GM12878 (cell line): ENCODE measurements around the gene TMTC1. TPM values are rescaled to one million over a fixed set of nuclear protein-coding genes. Genes with fewer than 3 reads are reported as not detected.

Experiments
- ATAC-seq: fragments of 200-7000 bp; cut with Tn5 transposase; 3 replicates; pipeline ENCODE4 v1.9.1; 2020; ENCODE audit warnings: mild to moderate bottlenecking, moderate library complexity
- BruUV-seq: library from RNA; stranded (reverse); fragments of 400-500 nt; replicated peaks from 2 replicates; lab custom pipeline; 2021; lab: Mats Ljungman, UMichigan
- CTCF ChIA-PET: fragments of 300-600 bp; sonication (Branson Sonifier 250); formaldehyde crosslinking; extraction: SDS; loops from one replicate; lab custom pipeline; 2021; ENCODE audit warnings: inconsistent platforms; lab: Yijun Ruan, JAX
- POLR2A ChIA-PET: fragments of 350-600 bp; formaldehyde crosslinking; extraction: SDS; loops from one replicate; lab custom pipeline; 2021; ENCODE audit warnings: inconsistent platforms; lab: Charles Lee
- RAD21 ChIA-PET: fragments of 300-600 bp; sonication (Branson Sonifier 250); formaldehyde crosslinking; loops from one replicate; lab custom pipeline; 2023; ENCODE audit warnings: antibody characterized with exemption; ENCODE audit not compliant: unreplicated experiment; lab: Charles Lee
- SMC1A ChIA-PET: fragments of 300-600 bp; sonication (Branson Sonifier 250); formaldehyde crosslinking; loops from one replicate; lab custom pipeline; 2023; ENCODE audit not compliant: unreplicated experiment, uncharacterized antibody; lab: Charles Lee
- DNase-seq: peaks from one replicate; pipeline ENCODE4 v3.0.0-alpha.2; 2011; ENCODE audit warnings: low read depth, low spot score
- FAIRE-seq: peaks from 3 replicates; lab custom pipeline; 2011; peaks lifted over from hg19 to GRCh38; lab: Jason Lieb, UNC
- H2AFZ ChIP-seq: 2 replicates; pipeline ENCODE4 v1.6.0; 2011; ENCODE audit warnings: low read depth, low read length, control low read depth; ENCODE audit not compliant: control insufficient read depth
- H3K27ac ChIP-seq: 2 replicates; pipeline ENCODE4 v1.5.1; 2011; ENCODE audit warnings: control low read depth; ENCODE audit not compliant: control insufficient read depth, insufficient read depth
- H3K27me3 ChIP-seq, 2 experiments: replicated peaks in 1 of 2; 2 replicates each; pipeline versions ENCODE4 v1.6.0 to v1.6.1; 2011; ENCODE audit warnings: low read length in 1 of 2; ENCODE audit not compliant: control insufficient read depth in 2 of 2, insufficient read depth in 2 of 2
- H3K36me3 ChIP-seq, 2 experiments: 2 replicates each; pipeline ENCODE4 v1.5.1; 2011; ENCODE audit warnings: low read length in 1 of 2; ENCODE audit not compliant: control insufficient read depth in 2 of 2, insufficient read depth in 2 of 2
- H3K4me1 ChIP-seq: 2 replicates; pipeline ENCODE4 v1.6.1; 2011; ENCODE audit warnings: mild to moderate bottlenecking, low read length, moderate library complexity, mixed read lengths; ENCODE audit not compliant: control insufficient read depth, insufficient read depth
- H3K4me2 ChIP-seq: 2 replicates; pipeline ENCODE4 v1.6.0; 2011; ENCODE audit warnings: control low read depth; ENCODE audit not compliant: control insufficient read depth, insufficient read depth
- H3K4me3 ChIP-seq: fragments of 200-600 bp; sonication (generic); 2 replicates; pipeline ENCODE4 v1.5.1; 2016
- H3K79me2 ChIP-seq: 2 replicates; pipeline ENCODE4 v1.6.0; 2011; ENCODE audit warnings: low read length; ENCODE audit not compliant: control insufficient read depth, insufficient read depth
- H3K9ac ChIP-seq: 2 replicates; pipeline ENCODE4 v1.8.0; 2011; ENCODE audit warnings: low read length, control low read depth, mixed read lengths; ENCODE audit not compliant: control insufficient read depth, insufficient read depth
- H3K9me3 ChIP-seq: replicated peaks from 3 replicates; pipeline ENCODE4 v1.5.1; 2011; ENCODE audit warnings: mild to moderate bottlenecking, low read length; ENCODE audit not compliant: control insufficient read depth, insufficient read depth
- H4K20me1 ChIP-seq: 2 replicates; pipeline ENCODE4 v1.6.0; 2011; ENCODE audit not compliant: control insufficient read depth, insufficient read depth
- CBFB ChIP-seq: IDR thresholded peaks from 2 replicates; pipeline ENCODE4 v1.6.1; 2016; ENCODE audit warnings: antibody characterized with exemption, low read depth
- EED ChIP-seq: sonication (generic); IDR thresholded peaks from 2 replicates; pipeline ENCODE4 v1.6.1; 2016; ENCODE audit warnings: antibody characterized with exemption, low read depth
- GATAD2B ChIP-seq: fragments of 450-650 bp; conservative IDR thresholded peaks from 2 replicates; pipeline ENCODE4 v1.6.1; 2017; ENCODE audit warnings: low read depth, mild to moderate bottlenecking, moderate library complexity
- HDGF ChIP-seq: fragments of 450-650 bp; IDR thresholded peaks from 2 replicates; pipeline ENCODE4 v1.6.1; 2016; ENCODE audit warnings: antibody characterized with exemption
- JUNB ChIP-seq: IDR thresholded peaks from 2 replicates; pipeline ENCODE4 v1.6.1; 2016; ENCODE audit warnings: antibody characterized with exemption, mild to moderate bottlenecking
- NFIC ChIP-seq: IDR thresholded peaks from 2 replicates; pipeline ENCODE4 v1.6.1; 2012; ENCODE audit warnings: low read depth, mild to moderate bottlenecking, inconsistent platforms, low read length, moderate library complexity
- POLR2AphosphoS5 ChIP-seq: IDR thresholded peaks from 2 replicates; pipeline ENCODE4 v1.6.1; 2011; ENCODE audit warnings: mild to moderate bottlenecking, low read length, inconsistent platforms
- RBBP5 ChIP-seq: fragments of 200-600 bp; sonication (generic); conservative IDR thresholded peaks from 2 replicates; pipeline ENCODE4 v1.6.1; 2016
- REST ChIP-seq: IDR thresholded peaks from 2 replicates; pipeline ENCODE4 v1.6.1; 2012; ENCODE audit warnings: mild to moderate bottlenecking, low read depth, low read length
- RUNX3 ChIP-seq: IDR thresholded peaks from 2 replicates; pipeline ENCODE4 v1.6.1; 2012; ENCODE audit warnings: low read length, inconsistent platforms
- SIX5 ChIP-seq: IDR thresholded peaks from 2 replicates; pipeline ENCODE4 v1.6.1; 2011; ENCODE audit warnings: mild to moderate bottlenecking, low read depth, low read length, moderate library complexity; ENCODE audit not compliant: severe bottlenecking
- SUZ12 ChIP-seq: fragments of 200-600 bp; sonication (generic); IDR thresholded peaks from one replicate; pipeline ENCODE4 v1.6.1; 2018; ENCODE audit warnings: antibody characterized with exemption, mild to moderate bottlenecking; ENCODE audit not compliant: unreplicated experiment
- USF1 ChIP-seq: IDR thresholded peaks from 2 replicates; pipeline ENCODE4 v1.6.1; 2011; ENCODE audit warnings: borderline replicate concordance, low read depth, mild to moderate bottlenecking, moderate library complexity, mixed read lengths, low read length; ENCODE audit not compliant: insufficient read depth; ENCODE audit errors: extremely low read length
- ZNF592 ChIP-seq: fragments of 450-650 bp; IDR thresholded peaks from 2 replicates; pipeline ENCODE4 v1.6.1; 2017; ENCODE audit warnings: mild to moderate bottlenecking, moderate library complexity
- WGBS: methylation state at CpG from one replicate; pipeline ENCODE4 v1.1.6; 2016; ENCODE audit warnings: low lambda C conversion rate; ENCODE audit not compliant: insufficient replicate concordance, insufficient coverage; ENCODE audit errors: missing lambda C conversion rate; 5-methylcytosine and 5-hydroxymethylcytosine counted together
- in situ Hi-C: fragments of 300-500 bp; cut with MboI; formaldehyde crosslinking; loops from 9 replicates; pipeline ENCODE4 v1.14.3; 2018; ENCODE audit warnings: mixed read lengths
- intact Hi-C: fragments of 100-400 bp; cut with micrococcal nuclease; formaldehyde crosslinking; loops from one replicate; pipeline ENCODE4 v1.14.2; 2022; ENCODE audit not compliant: unreplicated experiment
- polyA plus RNA-seq, 11 experiments: library from polyadenylated mRNA; depleted of rRNA in 4 of 11; unstranded in 6 of 11; stranded (reverse) in 5 of 11; fragments of >200 nt; fragmentation: Nextera tagmentation in 4 of 11; fragmentation: Illumina TruSeq in 1 of 11; extraction: Ambion mirVana in 4 of 11; extraction: Trizol in 1 of 11; gene quantifications; 1 replicate in 1 of 11; 2 replicates in 10 of 11; pipeline versions ENCODE4 v1.2.1 to v1.2.3, GENCODE V29; 2011 to 2016; ENCODE audit warnings: inconsistent platforms in 2 of 11, missing spikeins in 2 of 11, low read depth in 1 of 11
- total RNA-seq, 4 experiments: library from RNA; depleted of rRNA in 3 of 4; stranded (reverse); fragments of >200 nt in 3 of 4; fragmentation: Illumina TruSeq in 1 of 4; extraction: Trizol in 1 of 4; gene quantifications; 2 replicates each; pipeline versions ENCODE4 v1.2.1 to v1.2.3, GENCODE V29; 2013 to 2021

The TMTC1 gene
- total and polyA plus RNA-seq, 10 of the 15 experiments (the other 5 are each of a cell fraction or from before 2014, with no cell fraction given) = 0.10 to 20.9 (median 0.57) TPM

- TF ChIP-seq REST (no peak), HDGF (no peak), EED (no peak)
Measured at GRCh38 chr12:29563636-29564035, 220.1 kb downstream of the TMTC1 start (continued).

GRCh38 chr12:29563071-29563470 is 220.7 kb downstream of the TMTC1 start:
- ChIA-PET SMC1A (interaction anchor here (0.9 to 2.8 kb wide), 8 partner anchors 19 to 339 kb away, joined by 3 to 9 read pairs (median 4); no protein-coding TSS in a partner anchor), CTCF (interaction anchor here (2.8 kb wide), 1 partner anchor 10 kb away, joined by 16 read pairs; no protein-coding TSS in a partner anchor), POLR2A (interaction anchor here (0.9 kb wide), 1 partner anchor 15 kb away, joined by 3 read pairs; no protein-coding TSS in a partner anchor), RAD21 (no interaction called here)
- no peaks in the 10 kb centered on the region for H3K27me3 ChIP-seq
- DNase-seq = no peak
- FAIRE-seq = no peak
- H3K4me2 ChIP-seq = no peak overlapping the region
- WGBS = 0% methylated on average over 1 of the region's 1 CpG
- no peaks in the 10 kb centered on the region for H3K9me3 ChIP-seq
- no peaks in the 10 kb centered on the region for H4K20me1 ChIP-seq
- no TSS peak for BruUV-seq
- no peak overlapping the region for H2AFZ ChIP-seq
- no peaks in the 10 kb centered on the region for H3K4me1 ChIP-seq
- H3K79me2 ChIP-seq = no peaks in the 10 kb centered on the region
- intact Hi-C loops = no loop called here
- H3K27ac ChIP-seq = no peak overlapping the region
- no peaks in the 10 kb centered on the region for H3K36me3 ChIP-seq
- in situ Hi-C loops = no loop called here
- no peak overlapping the region for H3K9ac ChIP-seq
- no peak for ATAC-seq
- H3K4me3 ChIP-seq = no peak overlapping the region
- TF ChIP-seq USF1 (no peak), NFIC (no peak), GATAD2B (no peak), CBFB (no peak), POLR2AphosphoS5 (no peak), RUNX3 (no peak), JUNB (no peak), RBBP5 (no peak), SIX5 (no peak), SUZ12 (no peak), ZNF592 (no peak)
